Measurements from ENCODE around the gene ATP6V0C.
A peak's percentile ranks its signal among the peaks of the same experiment; 100 is the strongest.

GRCh38 chr16:2520097-2520783 lies 6.5 kb downstream of the ATP6V0C start, which contains the start of gene AMDHD2:
- TF ChIP-seq CTCF (IDR thresholded peaks at IDR 0.05; ENCODE audit: insufficient read depth, low read length) (no peak), POLR2AphosphoS5 (IDR thresholded peaks at IDR 0.05; ENCODE audit: low read depth) (peak; percentile 93)
- TF ChIP-seq, protein P1, sequence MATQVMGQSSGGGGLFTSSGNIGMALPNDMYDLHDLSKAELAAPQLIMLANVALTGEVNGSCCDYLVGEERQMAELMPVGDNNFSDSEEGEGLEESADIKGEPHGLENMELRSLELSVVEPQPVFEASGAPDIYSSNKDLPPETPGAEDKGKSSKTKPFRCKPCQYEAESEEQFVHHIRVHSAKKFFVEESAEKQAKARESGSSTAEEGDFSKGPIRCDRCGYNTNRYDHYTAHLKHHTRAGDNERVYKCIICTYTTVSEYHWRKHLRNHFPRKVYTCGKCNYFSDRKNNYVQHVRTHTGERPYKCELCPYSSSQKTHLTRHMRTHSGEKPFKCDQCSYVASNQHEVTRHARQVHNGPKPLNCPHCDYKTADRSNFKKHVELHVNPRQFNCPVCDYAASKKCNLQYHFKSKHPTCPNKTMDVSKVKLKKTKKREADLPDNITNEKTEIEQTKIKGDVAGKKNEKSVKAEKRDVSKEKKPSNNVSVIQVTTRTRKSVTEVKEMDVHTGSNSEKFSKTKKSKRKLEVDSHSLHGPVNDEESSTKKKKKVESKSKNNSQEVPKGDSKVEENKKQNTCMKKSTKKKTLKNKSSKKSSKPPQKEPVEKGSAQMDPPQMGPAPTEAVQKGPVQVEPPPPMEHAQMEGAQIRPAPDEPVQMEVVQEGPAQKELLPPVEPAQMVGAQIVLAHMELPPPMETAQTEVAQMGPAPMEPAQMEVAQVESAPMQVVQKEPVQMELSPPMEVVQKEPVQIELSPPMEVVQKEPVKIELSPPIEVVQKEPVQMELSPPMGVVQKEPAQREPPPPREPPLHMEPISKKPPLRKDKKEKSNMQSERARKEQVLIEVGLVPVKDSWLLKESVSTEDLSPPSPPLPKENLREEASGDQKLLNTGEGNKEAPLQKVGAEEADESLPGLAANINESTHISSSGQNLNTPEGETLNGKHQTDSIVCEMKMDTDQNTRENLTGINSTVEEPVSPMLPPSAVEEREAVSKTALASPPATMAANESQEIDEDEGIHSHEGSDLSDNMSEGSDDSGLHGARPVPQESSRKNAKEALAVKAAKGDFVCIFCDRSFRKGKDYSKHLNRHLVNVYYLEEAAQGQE (IDR thresholded peaks at IDR 0.05; ENCODE audit: insufficient replicate concordance, low read depth) = no peak
